Measurements from ENCODE around the gene PON2.

DNA sequence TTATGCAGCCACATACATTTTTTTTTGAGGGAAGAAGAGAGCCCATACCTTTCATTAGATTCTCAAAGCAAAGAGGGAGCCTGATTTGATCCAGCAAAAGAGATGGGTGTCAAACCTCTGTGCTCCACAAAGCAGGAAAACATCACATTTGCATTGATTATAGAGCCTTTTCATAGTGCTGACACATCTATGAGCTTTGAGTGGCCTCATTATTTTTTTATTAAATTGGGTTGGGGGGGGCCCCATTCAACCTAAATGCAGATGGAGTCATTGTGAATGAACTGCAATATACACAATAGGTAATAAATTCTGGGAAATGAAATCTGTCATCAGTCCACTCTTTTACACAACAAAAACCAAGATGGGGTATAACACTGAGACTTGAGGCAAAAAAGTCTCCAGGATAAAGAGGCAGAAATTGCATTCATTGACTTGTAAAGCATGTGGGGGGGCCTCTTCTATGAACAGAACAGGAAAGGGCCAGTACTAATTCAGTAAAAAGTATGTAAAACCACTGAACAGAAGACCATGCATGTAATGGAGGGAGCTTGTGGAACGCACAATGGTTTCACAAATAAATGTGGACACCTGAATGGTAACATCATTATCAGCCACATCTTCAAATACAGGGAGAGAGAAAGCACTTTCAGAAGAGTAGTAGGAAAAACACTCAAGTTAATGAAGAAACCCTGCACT lies 33.2 kb upstream of the PON2 start:
- TF ChIP-seq, protein P1, sequence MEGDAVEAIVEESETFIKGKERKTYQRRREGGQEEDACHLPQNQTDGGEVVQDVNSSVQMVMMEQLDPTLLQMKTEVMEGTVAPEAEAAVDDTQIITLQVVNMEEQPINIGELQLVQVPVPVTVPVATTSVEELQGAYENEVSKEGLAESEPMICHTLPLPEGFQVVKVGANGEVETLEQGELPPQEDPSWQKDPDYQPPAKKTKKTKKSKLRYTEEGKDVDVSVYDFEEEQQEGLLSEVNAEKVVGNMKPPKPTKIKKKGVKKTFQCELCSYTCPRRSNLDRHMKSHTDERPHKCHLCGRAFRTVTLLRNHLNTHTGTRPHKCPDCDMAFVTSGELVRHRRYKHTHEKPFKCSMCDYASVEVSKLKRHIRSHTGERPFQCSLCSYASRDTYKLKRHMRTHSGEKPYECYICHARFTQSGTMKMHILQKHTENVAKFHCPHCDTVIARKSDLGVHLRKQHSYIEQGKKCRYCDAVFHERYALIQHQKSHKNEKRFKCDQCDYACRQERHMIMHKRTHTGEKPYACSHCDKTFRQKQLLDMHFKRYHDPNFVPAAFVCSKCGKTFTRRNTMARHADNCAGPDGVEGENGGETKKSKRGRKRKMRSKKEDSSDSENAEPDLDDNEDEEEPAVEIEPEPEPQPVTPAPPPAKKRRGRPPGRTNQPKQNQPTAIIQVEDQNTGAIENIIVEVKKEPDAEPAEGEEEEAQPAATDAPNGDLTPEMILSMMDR (IDR thresholded peaks at IDR 0.05 in 2 of 3, conservative IDR thresholded peaks at IDR 0.05 in 1 of 3; ENCODE audit: borderline replicate concordance in 1 of 3, insufficient read depth in 1 of 3, low read depth in 2 of 3, low read length in 2 of 3), result no peak
- TF ChIP-seq POLR2AphosphoS5 (IDR thresholded peaks at IDR 0.05; ENCODE audit: low read depth, low read length) (no peak), YY1 (IDR thresholded peaks at IDR 0.05; ENCODE audit: extremely low read depth, insufficient replicate concordance, low read depth, low read length) (no peak), POLR2A (IDR thresholded peaks at IDR 0.05; ENCODE audit: borderline replicate concordance, extremely low read depth, insufficient read depth, insufficient read length) (no peak), ZFX (IDR thresholded peaks at IDR 0.05) (no peak), EZH2phosphoT487 (IDR thresholded peaks at IDR 0.05; ENCODE audit: borderline replicate concordance) (no peak), RAD21 (IDR thresholded peaks at IDR 0.05; ENCODE audit: low read depth) (no peak), SP1 (IDR thresholded peaks at IDR 0.05; ENCODE audit: low read depth) (no peak), EZH2 (IDR thresholded peaks at IDR 0.05) (no peak)
- TF ChIP-seq, protein P2, sequence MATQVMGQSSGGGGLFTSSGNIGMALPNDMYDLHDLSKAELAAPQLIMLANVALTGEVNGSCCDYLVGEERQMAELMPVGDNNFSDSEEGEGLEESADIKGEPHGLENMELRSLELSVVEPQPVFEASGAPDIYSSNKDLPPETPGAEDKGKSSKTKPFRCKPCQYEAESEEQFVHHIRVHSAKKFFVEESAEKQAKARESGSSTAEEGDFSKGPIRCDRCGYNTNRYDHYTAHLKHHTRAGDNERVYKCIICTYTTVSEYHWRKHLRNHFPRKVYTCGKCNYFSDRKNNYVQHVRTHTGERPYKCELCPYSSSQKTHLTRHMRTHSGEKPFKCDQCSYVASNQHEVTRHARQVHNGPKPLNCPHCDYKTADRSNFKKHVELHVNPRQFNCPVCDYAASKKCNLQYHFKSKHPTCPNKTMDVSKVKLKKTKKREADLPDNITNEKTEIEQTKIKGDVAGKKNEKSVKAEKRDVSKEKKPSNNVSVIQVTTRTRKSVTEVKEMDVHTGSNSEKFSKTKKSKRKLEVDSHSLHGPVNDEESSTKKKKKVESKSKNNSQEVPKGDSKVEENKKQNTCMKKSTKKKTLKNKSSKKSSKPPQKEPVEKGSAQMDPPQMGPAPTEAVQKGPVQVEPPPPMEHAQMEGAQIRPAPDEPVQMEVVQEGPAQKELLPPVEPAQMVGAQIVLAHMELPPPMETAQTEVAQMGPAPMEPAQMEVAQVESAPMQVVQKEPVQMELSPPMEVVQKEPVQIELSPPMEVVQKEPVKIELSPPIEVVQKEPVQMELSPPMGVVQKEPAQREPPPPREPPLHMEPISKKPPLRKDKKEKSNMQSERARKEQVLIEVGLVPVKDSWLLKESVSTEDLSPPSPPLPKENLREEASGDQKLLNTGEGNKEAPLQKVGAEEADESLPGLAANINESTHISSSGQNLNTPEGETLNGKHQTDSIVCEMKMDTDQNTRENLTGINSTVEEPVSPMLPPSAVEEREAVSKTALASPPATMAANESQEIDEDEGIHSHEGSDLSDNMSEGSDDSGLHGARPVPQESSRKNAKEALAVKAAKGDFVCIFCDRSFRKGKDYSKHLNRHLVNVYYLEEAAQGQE (IDR thresholded peaks at IDR 0.05; ENCODE audit: low read depth), result no peak
- TF ChIP-seq, protein P3, sequence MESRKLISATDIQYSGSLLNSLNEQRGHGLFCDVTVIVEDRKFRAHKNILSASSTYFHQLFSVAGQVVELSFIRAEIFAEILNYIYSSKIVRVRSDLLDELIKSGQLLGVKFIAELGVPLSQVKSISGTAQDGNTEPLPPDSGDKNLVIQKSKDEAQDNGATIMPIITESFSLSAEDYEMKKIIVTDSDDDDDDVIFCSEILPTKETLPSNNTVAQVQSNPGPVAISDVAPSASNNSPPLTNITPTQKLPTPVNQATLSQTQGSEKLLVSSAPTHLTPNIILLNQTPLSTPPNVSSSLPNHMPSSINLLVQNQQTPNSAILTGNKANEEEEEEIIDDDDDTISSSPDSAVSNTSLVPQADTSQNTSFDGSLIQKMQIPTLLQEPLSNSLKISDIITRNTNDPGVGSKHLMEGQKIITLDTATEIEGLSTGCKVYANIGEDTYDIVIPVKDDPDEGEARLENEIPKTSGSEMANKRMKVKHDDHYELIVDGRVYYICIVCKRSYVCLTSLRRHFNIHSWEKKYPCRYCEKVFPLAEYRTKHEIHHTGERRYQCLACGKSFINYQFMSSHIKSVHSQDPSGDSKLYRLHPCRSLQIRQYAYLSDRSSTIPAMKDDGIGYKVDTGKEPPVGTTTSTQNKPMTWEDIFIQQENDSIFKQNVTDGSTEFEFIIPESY (IDR thresholded peaks at IDR 0.05; ENCODE audit: extremely low read depth, insufficient replicate concordance, low read length), result no peak
- TF ChIP-seq, protein P4, sequence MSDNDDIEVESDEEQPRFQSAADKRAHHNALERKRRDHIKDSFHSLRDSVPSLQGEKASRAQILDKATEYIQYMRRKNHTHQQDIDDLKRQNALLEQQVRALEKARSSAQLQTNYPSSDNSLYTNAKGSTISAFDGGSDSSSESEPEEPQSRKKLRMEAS (IDR thresholded peaks at IDR 0.05), result no peak

All from HCT116 (cell line).